ENCODE results near the gene BBS7. TPM values are rescaled to one million over a fixed set of nuclear protein-coding genes. Genes with fewer than 3 reads are reported as not detected.

The BBS7 gene
- total RNA-seq, 1 experiment from 2014 or later: 26.2 TPM

DNA sequence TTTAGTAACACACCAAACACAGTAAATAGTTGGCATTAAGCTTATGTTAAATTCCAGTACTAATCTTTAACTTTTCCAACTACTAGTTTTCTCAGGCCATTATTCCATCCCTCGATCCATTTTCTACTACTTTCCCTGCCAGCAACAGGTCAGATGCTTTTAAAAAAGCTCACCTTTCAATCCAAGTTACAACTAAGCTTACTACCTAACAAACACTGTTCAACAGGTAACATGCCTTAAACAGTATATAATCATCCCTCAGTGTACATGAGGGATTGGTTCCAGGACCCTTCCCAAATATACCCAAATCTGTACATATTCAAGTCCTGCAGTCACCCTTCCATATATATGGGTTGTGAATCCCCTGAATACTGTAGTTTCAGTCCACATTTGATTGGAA lies 52.1 kb downstream of the BBS7 start:
- H3K27me3 Mint-ChIP-seq (ENCODE audit: low read depth): no peaks in the 10 kb centered on the region
- H3K4me3 Mint-ChIP-seq: no peak overlapping the region
- Histone ChIP-seq H3K14ac (ENCODE audit: insufficient read depth, low read length) (no peak overlapping the region), H3K23ac (ENCODE audit: insufficient read length, low read depth, low read length) (no peak overlapping the region), H2BK15ac (ENCODE audit: low read depth, low read length) (no peak overlapping the region), H3K9ac (ENCODE audit: extremely low read depth, insufficient read length, low read length) (no peak overlapping the region), H2BK5ac (ENCODE audit: insufficient read length, low read length) (no peak overlapping the region), H2BK20ac (ENCODE audit: low read depth, low read length, poor library complexity, severe bottlenecking) (no peak overlapping the region), H3K4me1 (ENCODE audit: insufficient read depth, low read length) (no peaks in the 10 kb centered on the region), H4K91ac (ENCODE audit: insufficient read length, low read depth, low read length) (no peak overlapping the region), H3K4ac (ENCODE audit: low read depth, low read length) (no peak overlapping the region), H2BK12ac (ENCODE audit: insufficient read length, low read depth, low read length) (no peak overlapping the region), H3K9me3 (ENCODE audit: control insufficient read depth, low read depth, low read length) (no peaks in the 10 kb centered on the region), H3K79me2 (ENCODE audit: insufficient read depth, low read length) (peaks cover 8% of the 10 kb centered on the region; the same call in 1 of the 2 replicates), H4K8ac (replicated peaks; ENCODE audit: insufficient read length, low read depth, low read length) (no peak overlapping the region), H3K23me2 (ENCODE audit: insufficient read length, low read depth, low read length, poor library complexity, severe bottlenecking) (peaks cover 8% of the 10 kb centered on the region), H4K5ac (ENCODE audit: insufficient read length, low read depth, low read length) (no peak overlapping the region), H2BK120ac (ENCODE audit: low read depth, low read length, poor library complexity, severe bottlenecking) (no peak overlapping the region), H2AFZ (ENCODE audit: low read length) (no peak overlapping the region), H3K79me1 (ENCODE audit: insufficient read depth, low read depth, low read length, poor library complexity, severe bottlenecking) (peaks cover 4% of the 10 kb centered on the region), H3K56ac (ENCODE audit: insufficient read length, low read depth, low read length) (no peak overlapping the region), H4K20me1 (ENCODE audit: control insufficient read depth, insufficient read depth, insufficient read length) (no peaks in the 10 kb centered on the region), H3K27me3 (ENCODE audit: insufficient read depth, low read length) (no peaks in the 10 kb centered on the region), H3K27ac (ENCODE audit: insufficient read length, low read depth, low read length) (no peak overlapping the region), H3K18ac (ENCODE audit: insufficient read length, low read depth, low read length) (no peak overlapping the region), H3T11ph (ENCODE audit: low read length) (no peak overlapping the region), H3K4me2 (ENCODE audit: insufficient read depth, insufficient read length, low read length) (no peak overlapping the region), H2AK5ac (ENCODE audit: insufficient read length, low read length) (no peak overlapping the region)
- TF ChIP-seq, protein P1, sequence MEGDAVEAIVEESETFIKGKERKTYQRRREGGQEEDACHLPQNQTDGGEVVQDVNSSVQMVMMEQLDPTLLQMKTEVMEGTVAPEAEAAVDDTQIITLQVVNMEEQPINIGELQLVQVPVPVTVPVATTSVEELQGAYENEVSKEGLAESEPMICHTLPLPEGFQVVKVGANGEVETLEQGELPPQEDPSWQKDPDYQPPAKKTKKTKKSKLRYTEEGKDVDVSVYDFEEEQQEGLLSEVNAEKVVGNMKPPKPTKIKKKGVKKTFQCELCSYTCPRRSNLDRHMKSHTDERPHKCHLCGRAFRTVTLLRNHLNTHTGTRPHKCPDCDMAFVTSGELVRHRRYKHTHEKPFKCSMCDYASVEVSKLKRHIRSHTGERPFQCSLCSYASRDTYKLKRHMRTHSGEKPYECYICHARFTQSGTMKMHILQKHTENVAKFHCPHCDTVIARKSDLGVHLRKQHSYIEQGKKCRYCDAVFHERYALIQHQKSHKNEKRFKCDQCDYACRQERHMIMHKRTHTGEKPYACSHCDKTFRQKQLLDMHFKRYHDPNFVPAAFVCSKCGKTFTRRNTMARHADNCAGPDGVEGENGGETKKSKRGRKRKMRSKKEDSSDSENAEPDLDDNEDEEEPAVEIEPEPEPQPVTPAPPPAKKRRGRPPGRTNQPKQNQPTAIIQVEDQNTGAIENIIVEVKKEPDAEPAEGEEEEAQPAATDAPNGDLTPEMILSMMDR (conservative IDR thresholded peaks at IDR 0.05): no peak
- peaks cover 44 to 75% (median 69%) of the 10 kb centered on the region in 3 experiments for H3K36me3 Mint-ChIP-seq (ENCODE audit: insufficient read depth in 1 of 3, low read depth in 3 of 3)
- DNase-seq: no peak
- H3K4me1 Mint-ChIP-seq: peaks cover 8 to 11% of the 10 kb centered on the region in 2 experiments
- WGBS (ENCODE audit: extremely low coverage, insufficient read length, low lambda C conversion rate): no CpG with 5 or more reads among the region's 1 CpG
- peak overlapping the region in 1 of 3 experiments; percentile 53; a peak in 2 of 7 replicates for H3K27ac Mint-ChIP-seq
- no peaks in the 10 kb centered on the region for H3K9me3 Mint-ChIP-seq
